DOHH2 (cell line): Measurements from ENCODE around the gene SLC8A1.

Experiments
- H3F3A ChIP-seq: fragments of 200-600 bp; sonication (generic), shearing (Covaris generic); 2 replicates; pipeline ENCODE4 v1.6.0; 2016; ENCODE audit warnings: antibody characterized with exemption, mild to moderate bottlenecking; ENCODE audit not compliant: control insufficient read depth, insufficient read depth
- H3K27ac ChIP-seq: fragments of 200-600 bp; sonication (generic); 2 replicates; pipeline ENCODE4 v1.5.1; 2014; ENCODE audit warnings: low read depth, mild to moderate bottlenecking, low read length, moderate library complexity
- H3K27me3 ChIP-seq: fragments of 200-600 bp; sonication (generic); 2 replicates; pipeline ENCODE4 v1.6.1; 2014; ENCODE audit warnings: mild to moderate bottlenecking, low read length, mixed read lengths; ENCODE audit not compliant: control insufficient read depth
- H3K36me3 ChIP-seq: fragments of 200-600 bp; sonication (generic); 2 replicates; pipeline ENCODE4 v1.6.1; 2014; ENCODE audit warnings: mild to moderate bottlenecking, low read length, moderate library complexity, mixed read lengths; ENCODE audit not compliant: control insufficient read depth
- H3K4me1 ChIP-seq: fragments of 200-600 bp; sonication (generic); 2 replicates; pipeline ENCODE4 v1.6.1; 2014; ENCODE audit warnings: mild to moderate bottlenecking, low read length, mixed read lengths; ENCODE audit not compliant: control insufficient read depth
- H3K4me2 ChIP-seq: fragments of 200-600 bp; sonication (generic); 2 replicates; pipeline ENCODE4 v1.6.0; 2014; ENCODE audit warnings: mild to moderate bottlenecking, low read length, moderate library complexity
- H3K4me3 ChIP-seq: fragments of 200-600 bp; sonication (generic); 2 replicates; pipeline ENCODE4 v1.5.1; 2014; ENCODE audit warnings: mild to moderate bottlenecking, low read length, mixed read lengths
- H3K79me2 ChIP-seq: fragments of 200-600 bp; sonication (generic); 2 replicates; pipeline ENCODE4 v1.6.1; 2014; ENCODE audit warnings: mild to moderate bottlenecking, low read length, mixed read lengths; ENCODE audit not compliant: control insufficient read depth
- H3K9me2 ChIP-seq: fragments of 200-600 bp; sonication (generic); replicated peaks from 2 replicates; pipeline ENCODE4 v1.6.1; 2014; ENCODE audit warnings: mild to moderate bottlenecking, low read length, mixed read lengths; ENCODE audit not compliant: control insufficient read depth
- H3K9me3 ChIP-seq: fragments of 200-600 bp; sonication (generic); 2 replicates; pipeline ENCODE4 v1.6.1; 2014; ENCODE audit warnings: antibody characterized with exemption, low read length, mixed read lengths; ENCODE audit not compliant: control insufficient read depth, insufficient read depth
- H4K20me1 ChIP-seq: fragments of 200-600 bp; sonication (generic); 2 replicates; pipeline ENCODE4 v1.6.0; 2014; ENCODE audit warnings: low read depth, mild to moderate bottlenecking, antibody characterized with exemption, low read length, moderate library complexity; ENCODE audit not compliant: control insufficient read depth, insufficient read depth
- EZH2phosphoT487 ChIP-seq: fragments of 200-600 bp; sonication (generic); IDR thresholded peaks from 2 replicates; pipeline ENCODE4 v1.6.1; 2017; ENCODE audit warnings: borderline replicate concordance, mild to moderate bottlenecking, antibody characterized with exemption, low read length, moderate library complexity, mixed read lengths
- TF ChIP-seq, protein P1 (sequence below): fragments of 200-600 bp; sonication (generic); IDR thresholded peaks from one replicate; pipeline ENCODE4 v1.5.1; 2014; ENCODE audit warnings: antibody characterized with exemption, mild to moderate bottlenecking, low read depth, low read length; ENCODE audit not compliant: poor library complexity, severe bottlenecking

The SLC8A1 gene

DNA sequence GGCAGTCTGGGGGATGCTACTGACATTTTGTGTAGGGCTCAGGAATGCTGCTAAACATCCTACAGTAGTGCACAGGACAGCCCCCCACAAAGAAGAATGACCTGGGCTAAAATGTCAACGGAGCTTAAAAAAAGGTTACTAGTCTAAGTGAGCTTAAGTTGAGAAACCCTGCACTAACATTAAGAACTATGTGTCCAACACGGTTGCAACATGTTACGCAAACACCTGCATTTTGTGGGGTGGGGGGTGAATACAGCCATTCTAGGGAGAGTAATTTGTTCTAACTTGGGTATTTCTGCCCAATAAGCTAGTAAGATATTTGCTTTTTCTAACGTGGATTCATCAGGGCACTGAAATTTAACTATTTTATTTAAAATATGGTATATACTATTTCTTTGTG, 57.9 kb downstream of the SLC8A1 start:
- Histone ChIP-seq H4K20me1 (no peaks in the 10 kb centered on the region), H3K79me2 (peaks cover 38% of the 10 kb centered on the region), H3K4me1 (peaks cover 29% of the 10 kb centered on the region), H3K9me3 (no peaks in the 10 kb centered on the region), H3K9me2 (no peaks in the 10 kb centered on the region), H3K4me3 (no peak overlapping the region), H3F3A (no peaks in the 10 kb centered on the region), H3K27ac (no peak overlapping the region), H3K27me3 (no peaks in the 10 kb centered on the region), H3K36me3 (no peaks in the 10 kb centered on the region; the same call in 1 of the 2 replicates), H3K4me2 (no peak overlapping the region)
- TF ChIP-seq, protein P1, sequence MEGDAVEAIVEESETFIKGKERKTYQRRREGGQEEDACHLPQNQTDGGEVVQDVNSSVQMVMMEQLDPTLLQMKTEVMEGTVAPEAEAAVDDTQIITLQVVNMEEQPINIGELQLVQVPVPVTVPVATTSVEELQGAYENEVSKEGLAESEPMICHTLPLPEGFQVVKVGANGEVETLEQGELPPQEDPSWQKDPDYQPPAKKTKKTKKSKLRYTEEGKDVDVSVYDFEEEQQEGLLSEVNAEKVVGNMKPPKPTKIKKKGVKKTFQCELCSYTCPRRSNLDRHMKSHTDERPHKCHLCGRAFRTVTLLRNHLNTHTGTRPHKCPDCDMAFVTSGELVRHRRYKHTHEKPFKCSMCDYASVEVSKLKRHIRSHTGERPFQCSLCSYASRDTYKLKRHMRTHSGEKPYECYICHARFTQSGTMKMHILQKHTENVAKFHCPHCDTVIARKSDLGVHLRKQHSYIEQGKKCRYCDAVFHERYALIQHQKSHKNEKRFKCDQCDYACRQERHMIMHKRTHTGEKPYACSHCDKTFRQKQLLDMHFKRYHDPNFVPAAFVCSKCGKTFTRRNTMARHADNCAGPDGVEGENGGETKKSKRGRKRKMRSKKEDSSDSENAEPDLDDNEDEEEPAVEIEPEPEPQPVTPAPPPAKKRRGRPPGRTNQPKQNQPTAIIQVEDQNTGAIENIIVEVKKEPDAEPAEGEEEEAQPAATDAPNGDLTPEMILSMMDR, result no peak
- no peak for TF ChIP-seq EZH2phosphoT487

DNA sequence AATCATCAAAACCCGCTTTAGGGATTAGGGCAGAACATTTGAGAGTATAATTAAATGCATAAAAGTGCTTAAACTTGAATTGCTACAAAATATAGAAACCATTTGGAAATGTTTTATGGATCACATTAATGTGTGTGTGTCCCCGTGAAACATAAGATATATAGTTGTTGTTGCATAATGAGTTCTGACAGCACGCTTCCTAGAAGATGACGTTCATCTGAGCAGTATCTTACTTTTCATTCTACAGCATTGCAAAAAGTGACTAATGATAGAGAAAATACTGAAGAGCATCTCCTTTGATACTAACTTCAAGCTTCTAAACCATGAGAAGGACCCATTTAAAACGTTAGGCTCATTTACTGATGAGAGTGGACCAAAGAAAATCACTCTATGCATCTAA, 63.7 kb downstream of the SLC8A1 start:
- H3K4me2 ChIP-seq, result no peak overlapping the region
- no peaks in the 10 kb centered on the region for H3F3A ChIP-seq
- H3K79me2 ChIP-seq, result peaks cover 23% of the 10 kb centered on the region
- no peak overlapping the region for H3K4me3 ChIP-seq
- TF ChIP-seq EZH2phosphoT487, result no peak
- TF ChIP-seq, protein P1, result no peak
- H4K20me1 ChIP-seq, result no peaks in the 10 kb centered on the region
- no peaks in the 10 kb centered on the region for H3K9me3 ChIP-seq
- no peaks in the 10 kb centered on the region for H3K4me1 ChIP-seq
- H3K27ac ChIP-seq, result no peak overlapping the region
- no peaks in the 10 kb centered on the region for H3K27me3 ChIP-seq
- H3K9me2 ChIP-seq, result no peaks in the 10 kb centered on the region
- H3K36me3 ChIP-seq, result peaks cover 8% of the 10 kb centered on the region

DNA sequence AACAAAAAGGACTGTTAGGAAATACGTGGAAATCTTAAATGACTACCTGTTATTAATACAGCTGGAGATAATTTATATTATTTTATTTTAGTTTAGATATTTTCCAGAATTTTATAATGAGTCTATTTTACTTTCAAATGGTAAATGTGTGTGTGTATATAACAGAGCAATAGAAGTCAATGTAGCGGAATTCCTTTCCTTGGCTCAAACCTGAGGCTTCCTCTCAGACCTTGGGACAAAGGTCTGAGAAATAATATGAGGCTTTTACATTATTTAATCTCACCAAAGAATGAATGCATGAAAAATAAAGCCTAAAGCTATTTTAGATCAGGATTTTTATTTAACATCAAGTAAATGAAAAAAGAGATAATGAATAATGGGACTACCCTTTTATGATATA, 65.7 kb downstream of the SLC8A1 start:
- no peaks in the 10 kb centered on the region for H3F3A ChIP-seq
- no peaks in the 10 kb centered on the region for H3K9me2 ChIP-seq
- no peak overlapping the region for H3K4me2 ChIP-seq
- H4K20me1 ChIP-seq, result no peaks in the 10 kb centered on the region
- peaks cover 13% of the 10 kb centered on the region for H3K9me3 ChIP-seq
- no peak overlapping the region for H3K4me3 ChIP-seq
- no peak for TF ChIP-seq EZH2phosphoT487
- TF ChIP-seq, protein P1, result no peak
- H3K27me3 ChIP-seq, result no peaks in the 10 kb centered on the region
- no peak overlapping the region for H3K27ac ChIP-seq
- H3K79me2 ChIP-seq, result peaks cover 16% of the 10 kb centered on the region
- no peaks in the 10 kb centered on the region for H3K4me1 ChIP-seq
- H3K36me3 ChIP-seq, result peaks cover 18% of the 10 kb centered on the region

DNA sequence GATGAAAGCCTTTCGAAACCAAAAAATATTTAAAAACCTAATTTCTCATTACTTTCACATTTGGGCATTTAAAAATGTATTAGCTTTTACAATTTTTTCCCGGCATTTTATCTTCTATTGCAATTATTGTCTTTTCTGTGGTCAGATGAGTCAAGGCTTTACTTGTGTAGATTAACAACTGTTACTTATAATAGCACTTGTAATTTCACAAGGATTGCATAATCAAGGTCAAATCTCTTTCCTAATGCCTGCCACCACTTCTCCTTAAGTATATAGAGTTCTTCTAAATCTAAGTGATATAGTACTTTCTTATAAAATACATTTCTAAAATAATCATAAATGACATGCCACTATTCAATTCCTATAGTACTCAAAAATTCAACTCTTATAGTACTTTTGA, 67.2 kb downstream of the SLC8A1 start:
- Histone ChIP-seq H3K4me3 (no peak overlapping the region), H3K79me2 (peaks cover 10% of the 10 kb centered on the region), H3K27me3 (no peaks in the 10 kb centered on the region), H3K4me1 (no peaks in the 10 kb centered on the region), H3K9me2 (no peaks in the 10 kb centered on the region), H4K20me1 (no peaks in the 10 kb centered on the region), H3F3A (no peaks in the 10 kb centered on the region), H3K4me2 (no peak overlapping the region), H3K36me3 (peaks cover 30% of the 10 kb centered on the region), H3K9me3 (peaks cover 21% of the 10 kb centered on the region), H3K27ac (no peak overlapping the region)
- TF ChIP-seq EZH2phosphoT487, result no peak
- TF ChIP-seq, protein P1, result no peak
